Mononuclear cell (primary cell): Measurements from ENCODE around the gene TACR1. TPM values are rescaled to one million over a fixed set of nuclear protein-coding genes. Genes with fewer than 3 reads are reported as not detected.
"Not testable (repeated sequence)": the region's sequence is repeated elsewhere in the genome, so short reads cannot be mapped to it uniquely, and the experiment has no call there.

Experiments
- H3K27me3 ChIP-seq: 2 replicates; pipeline ENCODE4 v1.6.0; 2011; ENCODE audit warnings: low read length, control low read depth; ENCODE audit not compliant: insufficient read depth
- H3K4me1 ChIP-seq: 2 replicates; pipeline ENCODE4 v1.5.1; 2011; ENCODE audit warnings: mild to moderate bottlenecking, low read length, control low read depth; ENCODE audit not compliant: insufficient read depth
- H3K4me3 ChIP-seq: 2 replicates; pipeline ENCODE4 v1.5.1; 2011; ENCODE audit warnings: mild to moderate bottlenecking, low read length, moderate library complexity
- H3K9me3 ChIP-seq: 2 replicates; pipeline ENCODE4 v1.5.1; 2011; ENCODE audit warnings: low read depth, mild to moderate bottlenecking, control low read depth, low read length
- total RNA-seq: library from RNA; depleted of rRNA; stranded (reverse); fragments of >200 nt; gene quantifications from one replicate; pipeline ENCODE4 v1.2.3, GENCODE V29; 2012

The TACR1 gene
- total RNA-seq, 1 donor: under 0.01 TPM

GRCh38 chr2:75174519-75174918 lies 24.8 kb downstream of the TACR1 start:
- Histone ChIP-seq H3K4me1 (no peaks in the 10 kb centered on the region), H3K27me3 (no peaks in the 10 kb centered on the region), H3K9me3 (no peaks in the 10 kb centered on the region), H3K4me3 (no peak overlapping the region)

DNA sequence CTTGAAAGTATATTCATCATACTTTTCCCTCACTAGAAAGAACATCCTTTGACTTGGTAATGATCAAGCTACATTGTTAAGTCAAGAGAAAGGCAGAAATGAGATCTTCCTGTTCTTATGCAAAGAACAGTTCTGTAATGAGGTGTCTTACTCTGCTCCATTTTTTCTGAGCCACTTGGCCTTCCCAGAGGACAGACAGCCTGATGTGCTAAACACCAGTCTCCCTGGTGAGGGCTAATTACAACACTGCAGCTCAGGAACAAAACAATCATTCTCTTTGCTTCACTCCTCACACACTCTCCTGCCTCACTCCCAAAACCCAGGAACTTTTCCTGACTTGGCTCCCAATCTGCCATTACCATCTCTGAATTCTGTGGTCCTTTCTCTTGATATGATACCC lies 25.6 kb downstream of the TACR1 start:
- no peaks in the 10 kb centered on the region for H3K4me1 ChIP-seq
- H3K27me3 ChIP-seq: no peaks in the 10 kb centered on the region
- no peak overlapping the region for H3K4me3 ChIP-seq
- no peaks in the 10 kb centered on the region for H3K9me3 ChIP-seq

DNA sequence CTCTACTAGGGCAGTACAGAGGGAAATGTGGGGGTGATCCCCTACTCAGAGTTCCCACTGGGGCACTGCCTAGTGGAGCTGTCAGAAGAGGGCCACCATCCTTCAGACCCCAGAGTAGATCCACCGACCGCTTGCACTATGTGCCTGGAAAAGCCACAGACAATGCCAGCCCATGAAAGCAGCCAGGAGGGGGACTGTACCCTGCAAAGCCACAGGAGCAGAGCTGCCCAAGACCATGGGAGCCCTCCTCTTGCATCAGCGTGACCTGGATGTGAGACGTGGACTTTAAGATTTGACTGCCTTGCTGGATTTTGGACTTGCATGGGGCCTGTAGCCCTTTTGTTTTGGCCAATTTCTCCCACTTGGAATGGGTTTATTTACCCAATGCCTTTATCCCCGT lies 27.9 kb downstream of the TACR1 start:
- H3K4me3 ChIP-seq, H3K4me1 ChIP-seq, H3K9me3 ChIP-seq, H3K27me3 ChIP-seq: not testable (repeated sequence)

DNA sequence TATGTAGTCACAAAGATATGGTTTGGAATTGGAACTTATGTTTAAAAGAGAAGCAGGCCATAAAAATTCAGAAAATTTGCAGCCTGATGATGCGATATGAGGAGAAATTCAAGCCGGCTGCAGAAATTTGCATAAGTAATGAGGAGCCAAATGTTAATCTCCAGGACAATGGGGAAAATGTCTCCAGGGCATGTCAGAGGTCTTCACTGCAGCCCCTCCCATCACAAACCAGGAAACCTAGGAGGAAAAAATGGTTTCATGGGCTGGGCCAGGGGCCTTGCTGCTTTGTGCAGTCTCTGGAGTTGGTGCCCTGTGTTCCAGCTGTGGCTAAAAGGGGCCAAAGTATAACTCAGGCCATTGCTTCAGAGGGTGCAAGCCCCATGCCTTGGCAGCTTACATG lies 28.4 kb downstream of the TACR1 start:
- Histone ChIP-seq H3K27me3 (no peaks in the 10 kb centered on the region), H3K4me1 (no peaks in the 10 kb centered on the region), H3K9me3 (no peaks in the 10 kb centered on the region), H3K4me3 (no peak overlapping the region)

DNA sequence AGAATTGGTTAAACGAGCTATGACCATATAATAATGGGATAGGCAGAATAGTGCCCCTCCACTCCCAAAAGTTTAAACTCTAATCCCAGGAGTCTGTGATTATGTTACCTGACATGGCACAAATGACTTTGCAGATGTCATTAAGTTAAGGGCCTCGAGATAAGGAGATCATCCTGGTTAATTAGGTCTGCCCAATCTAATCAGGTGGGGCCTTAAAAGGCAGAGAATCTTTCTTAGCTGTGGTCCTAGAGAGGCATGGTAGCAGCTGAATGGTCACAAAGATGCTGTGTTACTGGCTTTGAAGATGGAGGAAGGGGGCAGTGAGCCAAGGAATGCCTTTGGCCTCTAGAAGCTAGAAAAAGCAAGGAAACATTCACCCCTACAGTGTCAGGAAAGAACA lies 31.1 kb downstream of the TACR1 start:
- H3K9me3 ChIP-seq: no peaks in the 10 kb centered on the region
- H3K4me3 ChIP-seq: no peak overlapping the region
- no peaks in the 10 kb centered on the region for H3K27me3 ChIP-seq
- H3K4me1 ChIP-seq: no peaks in the 10 kb centered on the region

- H3K27me3 ChIP-seq: no peaks in the 10 kb centered on the region
- H3K4me3 ChIP-seq: no peak overlapping the region
Observed at GRCh38 chr2:75166491-75166890, 32.8 kb downstream of the TACR1 start.

GRCh38 chr2:75162897-75163296 lies 36.4 kb downstream of the TACR1 start:
- Histone ChIP-seq H3K4me3 (no peak overlapping the region), H3K4me1 (no peaks in the 10 kb centered on the region), H3K9me3 (no peaks in the 10 kb centered on the region), H3K27me3 (peaks cover 3% of the 10 kb centered on the region)

More at GRCh38 chr2:75166491-75166890, 32.8 kb downstream of the TACR1 start:
- no peaks in the 10 kb centered on the region for H3K9me3 ChIP-seq
- H3K4me1 ChIP-seq: no peaks in the 10 kb centered on the region

GRCh38 chr2:75162259-75162658 lies 37.1 kb downstream of the TACR1 start:
- H3K4me1 ChIP-seq: no peaks in the 10 kb centered on the region
- H3K4me3 ChIP-seq: no peak overlapping the region

DNA sequence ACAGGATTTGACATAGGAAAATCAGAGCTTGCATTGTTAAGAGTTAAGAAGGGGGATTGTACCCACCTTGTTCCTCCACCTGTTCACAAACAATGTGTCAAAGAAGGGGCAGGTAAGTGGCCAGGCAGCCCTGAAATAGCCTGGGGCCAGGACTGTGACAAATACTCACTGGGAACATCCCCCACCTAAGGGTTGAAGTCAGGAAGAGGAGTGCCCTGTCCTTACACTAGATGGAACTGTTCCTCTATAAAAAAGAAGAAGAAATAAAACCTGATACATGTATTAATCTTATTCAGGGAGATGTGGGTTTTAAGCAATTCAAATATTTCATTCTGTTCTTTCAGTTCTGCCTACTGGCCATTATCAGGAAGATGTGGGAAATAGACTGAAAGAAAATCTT lies 41.9 kb downstream of the TACR1 start:
- Histone ChIP-seq H3K4me1 (no peaks in the 10 kb centered on the region), H3K9me3 (no peaks in the 10 kb centered on the region), H3K4me3 (no peak overlapping the region), H3K27me3 (peaks cover 3% of the 10 kb centered on the region)

More at GRCh38 chr2:75162259-75162658, 37.1 kb downstream of the TACR1 start:
- H3K27me3 ChIP-seq: peaks cover 3% of the 10 kb centered on the region
- no peaks in the 10 kb centered on the region for H3K9me3 ChIP-seq

DNA sequence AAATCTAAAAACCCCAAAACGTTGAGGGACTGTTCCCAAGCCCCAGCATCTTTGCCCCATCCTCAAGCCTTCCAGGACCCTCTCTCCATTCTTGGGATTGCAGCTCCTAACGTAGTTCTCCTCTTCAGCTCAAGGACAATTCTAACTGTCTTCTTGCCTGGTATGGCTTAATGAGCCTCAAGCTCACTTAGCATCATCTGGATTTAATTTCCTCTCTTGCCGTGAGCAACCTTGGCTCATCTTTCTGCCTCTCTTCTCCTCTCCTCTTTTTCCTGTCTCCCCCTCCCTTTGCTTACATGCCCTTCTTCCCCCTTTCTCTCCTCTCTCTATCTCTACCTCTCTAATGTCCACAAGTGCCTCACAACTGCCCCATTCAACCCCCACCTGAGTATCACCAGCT lies 44.2 kb downstream of the TACR1 start:
- Histone ChIP-seq H3K9me3 (no peaks in the 10 kb centered on the region), H3K4me3 (no peak overlapping the region), H3K27me3 (peaks cover 3% of the 10 kb centered on the region), H3K4me1 (no peaks in the 10 kb centered on the region)

DNA sequence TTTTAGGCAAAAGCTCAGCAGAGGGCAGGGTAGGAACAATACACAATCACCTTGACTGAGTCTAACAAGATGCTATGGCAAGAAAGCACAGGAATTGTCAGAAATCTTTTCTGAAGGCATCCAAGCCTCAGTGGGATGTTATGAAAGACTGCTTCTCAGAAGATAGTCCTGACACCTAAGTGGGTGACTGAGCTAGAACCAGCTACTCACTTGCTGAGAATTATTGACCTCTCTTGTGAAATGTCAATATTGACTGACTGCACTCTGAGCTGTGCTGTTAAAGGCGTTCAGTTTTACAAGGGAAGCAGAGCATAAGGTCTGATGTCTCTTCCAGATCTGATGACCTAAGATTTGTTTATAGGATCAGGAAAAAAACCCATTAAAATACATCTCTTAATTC lies 46.1 kb downstream of the TACR1 start:
- H3K4me1 ChIP-seq: no peaks in the 10 kb centered on the region
- no peaks in the 10 kb centered on the region for H3K27me3 ChIP-seq
- H3K4me3 ChIP-seq: no peak overlapping the region
- H3K9me3 ChIP-seq: no peaks in the 10 kb centered on the region

GRCh38 chr2:75152243-75152642 lies 47.1 kb downstream of the TACR1 start:
- not testable (repeated sequence) for H3K4me3 ChIP-seq, H3K4me1 ChIP-seq, H3K27me3 ChIP-seq, H3K9me3 ChIP-seq

DNA sequence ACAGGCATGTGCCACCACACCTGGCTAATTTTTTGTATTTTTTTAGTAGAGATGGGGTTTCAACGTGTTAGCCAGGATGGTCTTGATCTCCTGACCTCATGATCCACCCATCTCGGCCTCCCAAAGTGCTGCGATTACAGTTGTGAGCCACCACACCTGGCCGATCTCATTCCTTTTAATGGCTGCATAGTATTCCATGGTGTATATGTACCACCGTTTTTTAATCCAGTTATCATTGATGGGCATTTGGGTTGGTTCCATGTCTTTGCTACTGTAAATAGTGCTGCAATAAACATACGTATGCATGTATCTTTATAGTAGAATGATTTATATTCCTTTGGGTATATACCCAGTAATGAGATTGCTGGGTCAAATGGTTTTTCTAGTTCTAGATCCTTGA lies 51.4 kb downstream of the TACR1 start:
- H3K4me1 ChIP-seq, H3K27me3 ChIP-seq, H3K9me3 ChIP-seq, H3K4me3 ChIP-seq: not testable (repeated sequence)

- no peak overlapping the region for H3K4me3 ChIP-seq
- H3K4me1 ChIP-seq: no peaks in the 10 kb centered on the region
- no peaks in the 10 kb centered on the region for H3K27me3 ChIP-seq
- no peaks in the 10 kb centered on the region for H3K9me3 ChIP-seq
Observed at GRCh38 chr2:75146606-75147332, 52.6 kb downstream of the TACR1 start.

DNA sequence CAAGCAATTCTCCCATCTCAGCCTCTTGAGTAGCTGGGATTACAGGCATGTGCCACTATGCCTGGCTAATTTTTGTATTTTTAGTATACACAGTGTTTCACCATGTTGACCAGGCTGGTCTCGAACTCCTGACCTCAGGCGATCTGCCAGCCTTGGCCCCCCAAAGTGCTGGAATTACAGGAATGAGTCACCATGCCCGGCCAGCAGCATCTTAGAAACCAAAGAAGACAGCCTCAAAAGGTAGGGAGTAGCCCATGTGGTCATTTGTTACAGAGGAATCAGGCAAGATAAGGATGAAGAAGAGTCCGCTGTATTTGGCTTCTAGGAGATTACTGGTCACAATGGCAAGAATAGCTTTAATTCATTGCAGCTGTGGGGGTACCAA lies 53.1 kb downstream of the TACR1 start:
- H3K4me1 ChIP-seq, H3K9me3 ChIP-seq, H3K4me3 ChIP-seq, H3K27me3 ChIP-seq: not testable (repeated sequence)

DNA sequence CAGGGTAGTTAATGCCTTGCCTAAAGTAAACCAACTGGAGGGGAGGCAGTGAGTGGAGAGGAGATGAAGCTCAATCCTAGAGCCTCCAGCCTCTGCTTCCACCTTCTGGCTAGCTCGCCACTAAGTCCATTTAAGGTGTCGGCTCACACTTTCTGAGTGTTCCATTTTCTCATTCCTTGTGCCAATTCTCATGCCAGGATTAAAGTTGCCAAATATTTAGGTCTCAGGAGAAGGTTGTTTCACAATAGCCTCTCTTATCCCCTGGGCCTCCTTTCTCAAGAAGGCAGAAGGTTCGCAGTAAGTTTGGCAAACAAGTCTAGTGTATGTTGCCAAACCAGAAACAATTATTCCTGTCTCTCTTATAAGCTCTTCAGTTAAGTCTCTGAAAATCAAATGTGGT lies 57.2 kb downstream of the TACR1 start:
- Histone ChIP-seq H3K9me3 (no peaks in the 10 kb centered on the region), H3K4me3 (no peak overlapping the region), H3K4me1 (no peaks in the 10 kb centered on the region), H3K27me3 (no peaks in the 10 kb centered on the region)
